MCF 10A (cell line): Measurements from ENCODE around the gene MBD3L4. TPM values are rescaled to one million over a fixed set of nuclear protein-coding genes. Genes with fewer than 3 reads are reported as not detected.
"Not testable (repeated sequence)": the region's sequence is repeated elsewhere in the genome, so short reads cannot be mapped to it uniquely, and the experiment has no call there.

Experiments used
- BruUV-seq: library from RNA; stranded (reverse); fragments of 400-500 nt; replicated peaks from 2 replicates; lab custom pipeline; 2021; lab: Mats Ljungman, UMichigan
- CTCF ChIA-PET: fragments of 300-600 bp; sonication (Branson Sonifier 250); formaldehyde crosslinking; extraction: SDS; loops from one replicate; lab custom pipeline; 2021; ENCODE audit warnings: antibody characterized with exemption, inconsistent platforms; lab: Yijun Ruan, JAX
- POLR2A ChIA-PET: fragments of 300-600, 350-650 bp; sonication (Branson Sonifier 250); formaldehyde crosslinking; extraction: SDS; loops from one replicate; lab custom pipeline; 2020; ENCODE audit warnings: antibody characterized with exemption, inconsistent platforms; lab: Yijun Ruan, JAX
- DNase-seq: peaks from one replicate; pipeline ENCODE4 v3.0.0-alpha.2; 2018; ENCODE audit not compliant: unreplicated experiment
- H3K27ac Mint-ChIP-seq: one replicate; pipeline ENCODE4 v1.8.0; 2022; ENCODE audit warnings: mild to moderate bottlenecking, low read depth, mixed read lengths; ENCODE audit not compliant: unreplicated experiment
- H3K27me3 Mint-ChIP-seq: one replicate; pipeline ENCODE4 v1.8.0; 2022; ENCODE audit warnings: mixed read lengths; ENCODE audit not compliant: insufficient read depth, unreplicated experiment
- H3K36me3 Mint-ChIP-seq: one replicate; pipeline ENCODE4 v1.8.0; 2022; ENCODE audit warnings: mild to moderate bottlenecking, moderate library complexity, mixed read lengths; ENCODE audit not compliant: insufficient read depth, unreplicated experiment
- H3K4me1 Mint-ChIP-seq: one replicate; pipeline ENCODE4 v1.8.0; 2022; ENCODE audit warnings: mixed read lengths; ENCODE audit not compliant: insufficient read depth, unreplicated experiment
- H3K4me3 Mint-ChIP-seq: one replicate; pipeline ENCODE4 v1.8.0; 2022; ENCODE audit warnings: mild to moderate bottlenecking, moderate library complexity, mixed read lengths; ENCODE audit not compliant: unreplicated experiment
- H3K9me3 Mint-ChIP-seq: one replicate; pipeline ENCODE4 v1.8.0; 2022; ENCODE audit warnings: mixed read lengths; ENCODE audit not compliant: unreplicated experiment
- intact Hi-C: fragments of 100-400 bp; cut with micrococcal nuclease; formaldehyde crosslinking; loops from 2 replicates; pipeline ENCODE4 v1.14.1; 2022
- total RNA-seq: library from RNA; stranded (reverse); gene quantifications from 2 replicates; pipeline ENCODE4 v1.2.3, GENCODE V29; 2022
- TF ChIP-seq, protein P1 (sequence below): fragments of 200-600 bp; IDR thresholded peaks from one replicate; pipeline ENCODE4 v1.8.0; 2022; ENCODE audit warnings: antibody characterized with exemption, mild to moderate bottlenecking; ENCODE audit not compliant: unreplicated experiment

The MBD3L4 gene
- total RNA-seq, 1 experiment from 2014 or later = not detected

DNA sequence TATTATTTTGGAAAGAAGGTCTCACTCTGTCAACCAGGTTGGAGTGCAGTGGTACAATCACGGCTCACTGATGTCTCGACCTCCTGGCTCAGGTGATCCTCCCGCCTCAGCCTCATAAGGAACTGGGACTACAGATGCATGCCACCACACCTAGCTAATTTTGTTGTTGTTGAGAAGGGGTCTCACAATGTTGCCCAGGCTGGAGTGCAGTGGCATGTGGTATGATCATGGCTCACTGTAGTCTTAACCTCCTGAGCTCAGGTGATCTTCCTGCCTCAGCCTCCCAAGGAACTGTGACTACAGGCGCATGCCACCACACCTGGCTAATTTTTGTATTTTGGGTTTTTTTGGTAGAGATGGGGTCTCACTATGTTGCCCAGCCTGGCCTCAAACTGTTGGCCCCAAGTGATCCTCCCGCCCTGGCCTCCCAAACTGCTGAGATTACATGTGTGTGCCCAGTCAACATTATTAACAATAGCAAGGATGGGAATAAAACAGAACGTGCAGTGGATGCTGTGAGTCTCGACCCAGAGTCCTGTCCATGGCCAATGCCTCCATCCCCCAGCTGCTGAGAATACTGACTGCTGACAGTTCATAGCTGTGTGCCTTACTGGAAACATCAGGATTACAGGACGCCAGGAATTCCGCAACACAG, 23.9 kb upstream of the MBD3L4 start:
- no peak overlapping the region for H3K27ac Mint-ChIP-seq
- POLR2A ChIA-PET = interaction anchor here (1.0 kb wide), 1 partner anchor 806 kb away, joined by 4 read pairs; no protein-coding TSS in a partner anchor
- H3K9me3 Mint-ChIP-seq = no peaks in the 10 kb centered on the region

DNA sequence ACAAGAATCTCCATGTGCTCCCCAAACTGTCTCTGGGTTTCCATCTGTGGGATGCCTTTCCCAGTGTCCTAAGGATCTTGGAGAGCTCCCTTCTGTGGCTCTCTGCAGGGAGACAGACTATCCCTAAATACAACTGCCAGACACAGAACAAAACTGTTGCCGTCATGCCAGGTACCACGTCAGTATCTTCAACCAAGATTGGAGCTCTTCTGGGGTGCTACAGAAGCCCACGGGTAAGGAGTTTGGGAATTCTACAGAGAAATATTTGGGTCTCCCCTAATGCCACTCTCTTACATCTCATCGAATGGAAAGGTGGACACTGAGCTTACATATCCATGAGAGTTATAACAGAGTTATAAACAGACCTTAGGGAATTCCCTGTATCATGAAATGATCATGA, 23.4 kb upstream of the MBD3L4 start:
- Mint-ChIP-seq H3K9me3 (no peaks in the 10 kb centered on the region), H3K4me1 (no peaks in the 10 kb centered on the region), H3K4me3 (no peak overlapping the region), H3K27me3 (no peaks in the 10 kb centered on the region), H3K27ac (no peak overlapping the region), H3K36me3 (no peaks in the 10 kb centered on the region)
- TF ChIP-seq, protein P1, sequence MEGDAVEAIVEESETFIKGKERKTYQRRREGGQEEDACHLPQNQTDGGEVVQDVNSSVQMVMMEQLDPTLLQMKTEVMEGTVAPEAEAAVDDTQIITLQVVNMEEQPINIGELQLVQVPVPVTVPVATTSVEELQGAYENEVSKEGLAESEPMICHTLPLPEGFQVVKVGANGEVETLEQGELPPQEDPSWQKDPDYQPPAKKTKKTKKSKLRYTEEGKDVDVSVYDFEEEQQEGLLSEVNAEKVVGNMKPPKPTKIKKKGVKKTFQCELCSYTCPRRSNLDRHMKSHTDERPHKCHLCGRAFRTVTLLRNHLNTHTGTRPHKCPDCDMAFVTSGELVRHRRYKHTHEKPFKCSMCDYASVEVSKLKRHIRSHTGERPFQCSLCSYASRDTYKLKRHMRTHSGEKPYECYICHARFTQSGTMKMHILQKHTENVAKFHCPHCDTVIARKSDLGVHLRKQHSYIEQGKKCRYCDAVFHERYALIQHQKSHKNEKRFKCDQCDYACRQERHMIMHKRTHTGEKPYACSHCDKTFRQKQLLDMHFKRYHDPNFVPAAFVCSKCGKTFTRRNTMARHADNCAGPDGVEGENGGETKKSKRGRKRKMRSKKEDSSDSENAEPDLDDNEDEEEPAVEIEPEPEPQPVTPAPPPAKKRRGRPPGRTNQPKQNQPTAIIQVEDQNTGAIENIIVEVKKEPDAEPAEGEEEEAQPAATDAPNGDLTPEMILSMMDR = no peak
- no peak for DNase-seq
- POLR2A ChIA-PET = interaction anchor here (1.0 kb wide), 1 partner anchor 806 kb away, joined by 4 read pairs; no protein-coding TSS in a partner anchor
- intact Hi-C loops = no loop called here
- CTCF ChIA-PET = no interaction called here
- no TSS peak for BruUV-seq

More for the DNA sequence above, 23.9 kb upstream of the MBD3L4 start:
- H3K27me3 Mint-ChIP-seq = no peaks in the 10 kb centered on the region
- H3K4me3 Mint-ChIP-seq = no peak overlapping the region
- DNase-seq = no peak
- TF ChIP-seq, protein P1 = no peak
- CTCF ChIA-PET = no interaction called here
- peaks cover 2% of the 10 kb centered on the region for H3K4me1 Mint-ChIP-seq
- H3K36me3 Mint-ChIP-seq = peaks cover under 1% of the 10 kb centered on the region
- intact Hi-C loops = no loop called here
- no TSS peak for BruUV-seq

DNA sequence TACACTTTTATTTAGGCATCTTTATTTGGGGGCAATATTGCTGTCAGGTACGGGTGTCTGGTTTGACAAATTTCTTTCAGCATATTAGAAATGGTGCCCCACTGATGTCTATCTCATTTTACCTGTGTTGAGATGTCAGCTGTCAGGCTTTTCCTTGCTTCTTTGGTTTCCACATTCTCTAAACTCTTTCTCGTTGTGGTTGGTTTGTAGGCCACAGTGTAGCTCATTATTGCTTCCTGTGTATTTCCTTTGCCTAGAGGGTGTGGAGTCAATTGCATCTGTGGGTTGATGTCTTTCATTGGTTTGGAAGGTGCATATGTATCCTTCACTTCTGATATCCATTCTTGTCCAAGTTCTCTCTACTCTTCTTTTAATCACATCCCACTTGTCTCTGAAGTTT, 20.0 kb upstream of the MBD3L4 start:
- CTCF ChIA-PET, intact Hi-C loops, H3K36me3 Mint-ChIP-seq, H3K27me3 Mint-ChIP-seq, H3K9me3 Mint-ChIP-seq, POLR2A ChIA-PET, H3K27ac Mint-ChIP-seq, DNase-seq, BruUV-seq, H3K4me3 Mint-ChIP-seq, H3K4me1 Mint-ChIP-seq: not testable (repeated sequence)

DNA sequence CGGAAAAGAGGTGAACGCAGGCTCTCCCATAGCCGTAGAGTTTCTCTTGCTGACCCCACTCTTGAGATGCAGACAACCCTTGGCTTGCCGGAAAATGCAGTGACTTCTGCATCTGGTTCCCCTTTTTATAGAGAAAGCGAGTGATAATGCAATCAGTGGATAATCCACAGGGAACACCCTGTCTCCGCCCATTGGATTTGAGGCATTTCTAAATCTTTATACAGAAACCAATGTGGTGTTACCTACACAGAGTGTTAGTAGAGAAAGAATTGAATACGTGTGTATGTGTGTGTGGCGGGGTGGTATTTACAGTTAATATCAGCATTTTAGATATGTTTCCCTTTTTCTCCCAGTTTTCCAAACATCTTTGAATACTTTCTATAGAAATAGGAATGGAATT, 18.6 kb upstream of the MBD3L4 start, which contains the start of gene MBD3L3:
Gene MBD3L3, minus strand, starts transcription at position 101 of the 400 bp plus-strand sequence. Its CDS starts 71 bp downstream, at position 30.
- H3K9me3 Mint-ChIP-seq, BruUV-seq, POLR2A ChIA-PET, H3K4me1 Mint-ChIP-seq, H3K27ac Mint-ChIP-seq, H3K4me3 Mint-ChIP-seq, intact Hi-C loops, DNase-seq, CTCF ChIA-PET, H3K36me3 Mint-ChIP-seq, H3K27me3 Mint-ChIP-seq: not testable (repeated sequence)

DNA sequence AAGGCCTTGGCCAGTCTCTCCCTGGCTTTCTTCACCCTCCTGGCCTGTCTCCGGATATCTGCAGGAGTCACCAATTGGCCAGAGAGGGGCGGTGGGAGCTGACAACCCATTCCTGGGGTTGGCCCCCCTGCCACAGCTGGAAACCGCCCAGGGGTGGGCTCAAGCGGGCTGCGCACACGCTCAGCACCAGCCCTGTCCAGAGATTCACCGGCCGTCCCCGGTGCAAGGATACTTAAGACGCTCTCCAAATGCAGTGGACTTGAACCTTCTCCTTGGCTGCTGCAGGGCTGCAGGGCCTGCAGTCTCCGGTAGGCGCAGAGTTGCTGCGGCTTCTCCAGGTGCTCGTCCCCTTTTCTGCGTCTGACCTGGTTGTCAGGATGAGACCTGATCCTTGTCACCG, 16.4 kb upstream of the MBD3L4 start:
- H3K36me3 Mint-ChIP-seq, intact Hi-C loops, POLR2A ChIA-PET, DNase-seq, H3K4me3 Mint-ChIP-seq, CTCF ChIA-PET, H3K27me3 Mint-ChIP-seq, H3K9me3 Mint-ChIP-seq, H3K27ac Mint-ChIP-seq, BruUV-seq, H3K4me1 Mint-ChIP-seq: not testable (repeated sequence)

DNA sequence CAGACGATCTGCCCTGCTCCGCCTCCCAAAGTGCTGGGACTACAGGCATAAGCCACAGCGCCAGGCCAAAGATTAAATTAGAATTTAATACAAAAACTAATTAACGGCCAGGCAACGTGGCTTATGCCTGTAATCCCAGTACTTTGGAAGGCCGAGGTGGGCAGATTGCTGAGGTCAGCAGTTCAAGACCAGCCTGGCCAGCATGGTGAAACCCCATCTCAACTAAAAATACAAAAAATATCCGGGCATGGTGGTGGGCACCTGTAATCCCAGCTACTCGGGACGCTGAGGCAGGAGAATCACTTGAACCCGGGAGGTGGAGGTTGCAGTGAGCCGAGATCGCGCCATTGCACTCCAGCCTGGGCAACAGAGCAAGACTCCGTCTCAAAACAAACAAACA, 15.7 kb upstream of the MBD3L4 start:
- H3K27ac Mint-ChIP-seq, CTCF ChIA-PET, H3K4me3 Mint-ChIP-seq, H3K27me3 Mint-ChIP-seq, H3K36me3 Mint-ChIP-seq, H3K9me3 Mint-ChIP-seq, BruUV-seq, DNase-seq, intact Hi-C loops, POLR2A ChIA-PET, H3K4me1 Mint-ChIP-seq: not testable (repeated sequence)

DNA sequence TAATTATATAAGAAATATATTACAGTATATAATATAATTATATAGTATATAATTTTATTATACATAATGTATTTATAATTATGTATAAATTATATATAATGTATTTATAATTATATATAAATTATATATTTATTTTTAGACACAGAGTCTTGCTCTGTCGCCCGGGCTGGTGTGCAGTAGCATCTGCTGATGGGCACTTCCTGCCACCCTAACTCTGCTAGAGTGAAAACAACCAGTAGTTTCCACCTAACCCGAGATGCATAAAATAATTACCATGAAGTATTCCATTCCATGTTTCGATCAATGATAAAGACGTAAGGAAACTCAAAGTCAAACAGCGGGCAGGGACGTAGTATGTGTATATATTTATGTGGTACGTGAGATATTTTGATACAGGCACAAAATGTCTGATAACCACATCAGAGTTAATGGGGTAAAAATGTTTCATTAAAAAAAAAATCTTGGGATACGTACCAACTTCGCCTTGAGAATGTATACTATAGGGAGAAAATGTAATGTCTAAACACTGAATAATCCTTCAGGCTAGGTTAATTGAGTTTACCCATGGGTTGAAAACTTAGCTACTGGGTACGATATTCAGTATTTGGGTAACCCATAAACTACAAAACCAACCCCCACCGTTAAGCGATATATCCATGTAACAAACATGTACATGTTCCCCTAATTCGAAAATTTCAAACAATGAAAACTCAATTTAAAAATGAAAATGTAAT, 14.8 kb upstream of the MBD3L4 start:
- BruUV-seq, H3K36me3 Mint-ChIP-seq, H3K27me3 Mint-ChIP-seq: not testable (repeated sequence)

More for the DNA sequence above, 14.8 kb upstream of the MBD3L4 start:
- H3K4me1 Mint-ChIP-seq, H3K27ac Mint-ChIP-seq, DNase-seq, H3K9me3 Mint-ChIP-seq, POLR2A ChIA-PET, CTCF ChIA-PET, intact Hi-C loops, H3K4me3 Mint-ChIP-seq: not testable (repeated sequence)
